NK-92 (cell line): ENCODE measurements around the gene RAB43.
"Not testable (repeated sequence)": the region's sequence is repeated elsewhere in the genome, so short reads cannot be mapped to it uniquely, and the experiment has no call there.

ENCODE experiments used
- DNase-seq: peaks from one replicate; lab custom pipeline; 2025; ENCODE audit not compliant: unreplicated experiment; lab: John Stamatoyannopoulos, UW

The RAB43 gene

DNA sequence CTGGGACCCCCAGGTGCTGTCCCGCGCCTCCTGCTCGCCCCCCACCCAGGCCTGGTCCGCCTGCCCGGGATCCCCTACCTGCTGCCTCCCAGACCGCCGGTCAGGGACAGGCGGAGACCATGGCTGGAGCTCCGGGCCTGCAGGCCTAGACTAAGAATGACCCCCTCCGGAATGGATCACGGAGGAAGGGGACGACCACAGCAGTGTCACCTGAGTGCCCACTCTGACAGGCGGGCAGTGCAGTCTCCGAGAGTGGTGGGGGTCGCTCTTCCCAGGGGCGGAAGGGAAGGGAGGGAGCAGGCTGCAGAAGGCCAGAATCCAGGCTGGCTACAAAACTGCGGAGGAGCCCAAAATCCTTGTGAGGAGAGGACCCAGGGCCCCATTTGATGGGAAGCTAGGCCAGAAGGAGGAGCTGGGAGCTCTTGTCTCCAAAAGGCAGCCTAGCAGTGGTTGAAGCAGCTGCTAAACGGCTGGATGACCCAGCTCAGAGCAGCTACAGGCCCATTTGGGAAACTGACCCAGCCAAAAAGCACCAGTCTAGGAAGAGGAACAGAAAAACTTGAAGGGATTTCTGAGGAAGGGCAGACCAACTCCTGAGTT is 908 bp upstream of the RAB43 start:
- DNase-seq: no peak

DNA sequence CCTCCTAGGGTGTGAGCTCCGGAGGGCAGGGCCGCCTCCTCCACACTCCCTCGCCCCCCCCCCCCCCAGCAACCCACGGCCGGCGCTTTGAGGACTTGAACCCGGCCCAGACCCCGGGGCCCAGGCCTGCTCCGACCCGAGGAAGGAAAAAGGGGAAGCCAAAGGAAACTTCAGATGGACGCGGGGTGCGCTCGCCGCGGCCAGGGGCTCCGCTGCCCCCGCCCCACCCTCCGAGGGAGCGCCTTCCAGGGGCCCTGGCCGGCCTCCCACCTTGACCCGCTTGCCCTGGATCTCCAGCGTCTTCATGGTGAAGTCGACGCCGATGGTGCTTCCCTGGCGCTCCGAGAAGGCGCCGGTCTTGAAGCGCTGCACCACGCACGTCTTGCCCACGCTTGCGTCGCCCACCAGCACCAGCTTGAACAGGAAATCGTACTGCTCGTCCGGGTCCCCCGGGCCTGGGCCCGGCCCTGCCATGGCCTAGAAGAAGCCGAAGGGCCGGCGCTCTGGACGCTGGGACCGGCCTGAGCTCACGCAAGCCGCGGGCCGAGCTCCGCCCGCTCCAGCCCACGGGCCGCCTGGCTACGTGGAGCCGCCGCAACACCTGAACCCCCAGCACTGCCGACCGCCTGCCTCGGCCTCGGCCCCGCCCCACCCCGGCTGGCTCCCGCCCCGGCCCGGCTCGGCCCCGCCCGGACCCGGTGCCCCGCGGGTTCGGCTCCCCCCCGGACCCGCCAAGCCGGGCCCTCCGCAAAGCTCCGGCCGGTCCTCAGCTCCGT is 400 bp downstream of the RAB43 start:
- DNase-seq: no peak

DNA sequence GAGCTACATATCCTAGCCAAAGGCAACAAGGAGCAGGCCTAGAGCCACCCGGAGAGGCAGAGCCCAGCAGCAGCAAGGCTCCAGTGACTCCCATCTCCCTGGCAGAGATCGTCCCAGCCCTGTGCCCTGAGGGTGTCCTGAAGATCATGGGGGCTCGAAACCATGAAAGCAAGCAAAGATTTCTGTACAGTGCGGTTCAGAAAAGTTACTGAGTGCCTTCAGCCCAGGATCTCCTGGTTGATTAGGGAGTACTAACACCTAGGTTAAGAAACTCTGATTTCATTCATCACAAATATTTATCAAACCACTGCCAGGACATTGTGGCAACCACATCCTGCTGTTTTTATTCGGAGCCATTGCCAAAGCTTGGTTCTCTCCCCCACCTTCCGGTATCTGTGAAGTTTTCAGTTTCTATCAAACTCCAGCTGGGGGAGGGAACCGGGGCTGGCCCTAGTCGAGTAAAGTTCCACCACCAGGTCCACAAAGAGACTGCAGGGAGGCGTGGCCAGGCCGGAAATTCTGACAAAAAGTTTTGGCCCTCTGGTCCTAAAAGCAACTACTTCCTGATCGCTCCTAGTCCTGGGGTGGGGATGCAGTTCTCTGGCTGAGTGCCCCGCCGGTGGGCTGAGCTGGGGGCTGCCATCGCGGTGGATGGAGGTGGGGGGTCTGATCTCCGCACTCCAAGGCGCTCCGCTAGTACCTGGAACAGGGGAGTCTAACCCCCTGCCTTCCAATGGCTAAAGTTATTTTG is 1.2 kb downstream of the RAB43 start:
- peak; percentile 50 for DNase-seq

DNA sequence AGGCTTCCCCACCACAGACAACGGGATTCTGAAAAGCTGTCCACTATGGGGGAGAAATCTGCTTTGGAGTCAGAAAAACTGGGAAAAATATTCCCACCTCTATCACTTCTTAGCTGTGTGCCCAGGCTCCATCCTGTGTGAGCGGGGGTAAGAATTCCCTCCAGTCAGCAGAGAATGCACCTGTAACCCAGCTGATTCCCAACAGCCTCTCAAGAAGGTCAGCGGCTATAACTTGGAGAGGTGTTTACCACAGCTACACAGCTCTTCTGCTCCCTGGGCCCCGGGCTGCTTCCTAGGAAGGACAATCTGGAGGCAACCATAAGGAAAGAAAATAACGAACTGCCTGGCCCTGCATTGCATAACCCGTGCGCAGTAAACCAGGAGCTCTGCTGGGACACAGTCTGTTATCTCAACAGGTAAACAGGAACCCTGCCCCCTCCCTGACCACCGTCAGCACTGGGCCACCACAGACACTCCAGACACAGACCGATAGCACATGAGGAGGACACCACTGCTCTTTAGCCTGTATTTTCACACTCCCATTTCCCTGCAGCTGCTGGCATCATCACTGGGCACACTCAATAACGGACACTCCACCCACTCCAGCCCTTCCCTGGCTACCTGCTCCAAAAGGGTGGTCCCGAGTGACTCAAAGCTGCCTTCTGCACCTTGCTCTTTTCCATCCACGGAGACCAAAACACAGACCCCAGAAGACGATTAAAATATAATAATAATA is 2.1 kb downstream of the RAB43 start:
- no peak for DNase-seq

DNA sequence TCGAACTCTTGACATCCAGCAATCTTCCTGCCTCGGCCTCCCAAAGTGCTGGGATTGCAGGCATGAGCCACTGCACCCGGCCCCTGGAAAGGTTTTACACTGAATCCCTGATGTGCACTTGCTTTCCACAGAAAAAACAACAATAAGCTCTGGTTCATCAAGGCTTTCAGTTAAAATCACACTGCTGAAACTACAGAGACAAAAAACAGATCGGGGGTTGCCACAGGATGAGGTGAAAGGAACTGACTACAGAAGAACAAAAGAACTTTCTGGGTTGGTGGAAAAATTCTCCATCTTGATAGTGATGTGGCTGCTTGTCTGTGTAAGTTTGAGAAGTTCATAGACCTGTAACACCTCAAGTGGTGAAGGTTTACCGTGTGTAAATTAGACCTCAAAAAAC is 2.9 kb downstream of the RAB43 start:
- DNase-seq: no peak

DNA sequence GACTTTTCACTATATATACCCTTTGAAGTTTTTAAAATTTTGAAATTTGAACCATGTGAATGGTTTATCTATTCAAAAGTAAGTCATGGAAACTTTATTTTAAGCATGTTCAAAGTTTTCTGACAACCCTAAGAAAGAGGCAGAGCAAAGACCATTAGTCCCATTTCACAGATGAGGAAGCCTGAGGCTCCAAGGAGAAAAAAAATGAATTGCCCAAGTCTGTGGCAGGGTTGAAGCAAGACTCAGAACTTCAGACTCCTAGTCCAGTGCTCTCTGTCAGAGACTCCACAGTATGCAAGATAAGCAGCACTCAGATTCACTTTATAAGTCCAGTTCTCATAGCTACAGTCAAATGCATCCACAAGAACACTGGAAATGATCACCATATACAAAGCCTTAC is 4.5 kb downstream of the RAB43 start:
- no peak for DNase-seq

DNA sequence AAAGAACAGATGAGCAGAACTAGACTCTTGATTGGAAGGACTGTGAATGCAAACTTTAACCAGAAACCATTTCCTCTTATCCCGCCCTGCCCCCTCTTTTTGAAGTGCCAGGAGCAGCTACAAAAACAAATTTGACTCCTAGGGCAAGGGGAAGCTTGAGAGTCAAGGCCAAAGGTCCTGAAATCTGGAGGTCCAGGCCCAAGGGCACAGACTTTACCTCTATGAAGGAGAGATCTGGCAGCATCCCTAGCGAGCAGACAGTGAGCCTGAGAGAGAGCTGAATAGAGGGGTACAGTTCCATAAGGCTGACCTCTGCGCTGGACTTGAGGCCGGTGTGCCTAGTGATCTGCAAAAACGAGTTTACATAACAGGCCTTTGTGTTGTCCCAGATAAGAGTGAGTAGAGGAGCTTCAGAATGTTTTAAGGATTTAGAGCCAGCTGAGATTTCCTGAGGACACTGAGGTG is 5.1 kb downstream of the RAB43 start:
- DNase-seq: no peak

DNA sequence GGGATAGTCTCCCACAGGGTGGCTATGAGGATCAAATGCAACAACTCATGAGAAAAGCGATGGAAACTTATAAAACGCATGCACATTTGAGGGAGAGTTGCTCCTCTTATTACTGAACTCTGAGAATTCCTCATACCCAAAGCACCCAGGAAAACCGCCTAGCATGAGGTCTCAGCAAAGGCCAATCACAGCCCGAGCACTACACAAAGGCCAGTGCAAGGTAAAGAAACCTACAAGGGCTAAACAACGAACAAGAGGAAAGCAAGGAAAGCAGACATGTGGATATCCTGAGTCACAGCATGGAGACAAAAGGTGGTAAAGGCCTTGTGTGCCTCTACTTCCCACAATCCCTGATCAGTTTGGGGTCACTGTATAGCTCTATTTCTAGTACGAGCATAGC is 7.1 kb downstream of the RAB43 start:
- no peak for DNase-seq

DNA sequence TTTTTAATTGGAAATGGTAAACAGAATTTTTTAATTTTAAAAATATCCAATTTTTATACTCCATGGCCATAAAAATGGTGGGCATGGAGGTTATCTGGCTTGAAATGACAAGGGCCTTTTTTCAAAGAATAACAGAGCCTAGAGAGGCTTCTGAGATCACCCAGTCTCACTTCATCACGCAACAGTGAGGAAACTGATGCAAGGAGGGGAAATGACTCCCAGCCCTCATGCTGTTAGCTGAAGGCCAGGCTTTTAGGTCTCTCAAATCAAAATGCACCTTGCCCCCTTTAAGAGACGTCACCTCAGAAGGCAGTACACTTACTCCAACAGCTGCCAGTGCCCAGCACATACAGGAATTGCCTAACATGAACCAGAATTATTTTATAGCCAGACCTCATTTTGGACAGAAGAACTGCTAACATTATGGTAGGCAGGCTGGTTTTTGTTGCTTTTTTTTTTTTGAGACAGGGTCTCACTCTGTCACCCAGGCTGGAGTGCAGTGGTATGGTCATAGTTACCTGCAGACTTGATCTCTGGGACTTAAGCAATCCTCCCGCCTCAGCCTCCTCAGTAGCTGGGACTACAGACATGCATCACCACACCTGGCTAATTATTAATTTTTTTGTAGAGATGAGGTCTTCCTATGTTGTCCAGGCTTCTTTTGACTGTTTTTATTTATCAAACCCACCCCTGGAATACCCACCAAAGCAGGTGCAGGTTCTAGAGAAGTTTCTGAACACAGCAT is 9.1 kb downstream of the RAB43 start:
- no peak for DNase-seq

DNA sequence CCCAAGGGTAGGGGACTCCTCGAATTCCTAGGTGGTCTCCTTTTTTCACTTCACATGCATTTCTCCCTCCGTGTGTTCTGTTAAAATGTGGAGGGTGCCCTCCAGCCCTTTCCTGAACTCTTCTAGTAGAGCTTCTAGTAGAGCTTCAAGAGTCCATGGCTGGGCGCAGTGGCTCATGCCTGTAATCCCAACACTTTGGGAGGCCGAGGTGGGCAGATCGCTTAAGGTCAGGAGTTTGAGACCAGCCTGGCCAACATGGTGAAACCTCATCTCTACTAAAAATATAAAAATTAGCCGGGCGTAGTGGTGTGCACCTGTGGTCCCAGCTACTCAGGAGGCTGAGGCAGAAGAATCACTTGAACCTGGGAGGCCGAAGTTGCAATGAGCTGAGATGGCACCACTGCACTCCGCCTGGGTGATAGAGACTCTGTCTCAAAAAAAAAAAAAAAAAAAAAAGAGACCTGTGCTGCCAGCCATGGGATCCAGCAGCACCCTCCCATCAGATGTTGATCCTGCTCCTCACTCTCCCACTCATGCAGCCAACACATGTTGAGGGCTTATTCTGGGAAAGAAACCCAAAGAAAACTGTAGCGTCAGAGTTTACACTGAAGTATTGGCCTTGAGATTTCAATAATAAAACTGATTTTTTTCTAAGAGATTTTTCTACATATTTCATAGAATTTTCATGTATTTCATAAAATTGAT is 10.4 kb downstream of the RAB43 start:
- not testable (repeated sequence) for DNase-seq

DNA sequence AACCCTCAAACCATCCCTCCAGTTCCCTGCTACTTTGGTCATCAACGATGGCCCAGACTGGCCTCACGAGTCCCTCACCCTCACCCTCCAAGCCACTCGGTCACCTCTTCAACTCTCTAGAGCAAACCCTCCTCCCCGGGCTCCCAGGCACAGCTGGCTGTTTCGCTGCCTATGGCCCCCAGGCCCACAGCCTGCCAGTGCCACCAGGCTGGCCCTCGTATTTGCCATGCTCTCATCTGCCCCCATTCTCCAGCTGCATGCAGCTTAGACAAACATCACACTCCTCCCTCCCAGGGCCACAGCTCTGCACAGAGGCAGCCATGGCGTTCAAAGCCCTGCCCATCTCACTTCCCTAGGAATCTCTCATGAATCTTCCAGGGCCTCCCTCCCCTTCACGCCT is 13.8 kb downstream of the RAB43 start:
- no peak for DNase-seq

DNA sequence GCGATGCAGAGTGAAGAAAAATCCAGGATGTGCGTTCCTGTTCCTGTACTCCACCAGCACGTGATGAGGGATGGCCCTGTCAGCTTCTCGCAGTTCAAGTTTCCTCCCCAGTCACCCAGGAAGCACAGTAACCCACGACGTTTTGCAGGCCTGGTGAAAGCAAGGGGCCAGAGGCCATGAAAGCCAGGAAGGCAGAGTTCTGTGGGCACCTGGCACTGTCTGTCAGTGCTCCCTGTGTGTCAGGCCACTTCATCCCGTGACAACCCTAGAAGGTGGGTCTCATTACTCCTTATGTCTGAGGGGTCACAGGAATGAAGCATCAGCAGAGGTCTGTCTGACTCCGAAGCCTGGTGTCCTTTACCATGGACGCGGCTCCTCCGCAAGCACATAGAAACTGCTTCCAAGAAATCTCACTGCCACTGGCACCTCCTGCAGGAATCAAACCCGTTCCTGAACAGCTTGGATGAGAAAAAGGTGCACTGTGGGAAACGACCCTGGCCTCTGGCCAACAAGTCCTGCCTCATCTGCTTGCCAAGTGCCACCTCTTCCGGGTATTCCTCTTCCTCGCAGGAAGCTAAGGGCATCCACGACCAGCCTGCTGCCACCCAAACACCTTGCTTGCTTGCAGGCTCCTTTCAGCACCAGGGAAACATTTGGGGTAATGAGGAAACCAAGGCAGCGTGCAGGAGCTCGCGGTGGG is 14.6 kb downstream of the RAB43 start:
- DNase-seq: no peak

DNA sequence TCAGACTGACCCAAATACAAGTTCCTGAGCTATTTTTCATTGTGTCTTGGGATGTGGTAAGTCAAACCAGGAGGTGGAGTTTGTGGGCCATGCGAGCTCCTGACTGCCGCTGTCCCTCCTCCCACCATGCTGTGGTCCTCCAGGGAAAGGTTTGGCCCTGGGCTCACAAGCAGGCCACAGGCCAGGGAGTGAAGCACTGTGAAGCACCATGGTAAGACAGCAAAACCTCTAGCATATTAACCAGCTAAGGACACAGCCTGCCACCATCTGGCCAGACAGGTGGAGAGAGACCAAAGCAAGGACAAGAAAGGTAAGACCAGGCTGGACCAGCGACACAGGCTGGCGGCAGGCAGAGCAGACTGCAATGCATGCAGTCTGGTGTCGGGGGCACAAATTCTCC is 15.3 kb downstream of the RAB43 start:
- DNase-seq: no peak

DNA sequence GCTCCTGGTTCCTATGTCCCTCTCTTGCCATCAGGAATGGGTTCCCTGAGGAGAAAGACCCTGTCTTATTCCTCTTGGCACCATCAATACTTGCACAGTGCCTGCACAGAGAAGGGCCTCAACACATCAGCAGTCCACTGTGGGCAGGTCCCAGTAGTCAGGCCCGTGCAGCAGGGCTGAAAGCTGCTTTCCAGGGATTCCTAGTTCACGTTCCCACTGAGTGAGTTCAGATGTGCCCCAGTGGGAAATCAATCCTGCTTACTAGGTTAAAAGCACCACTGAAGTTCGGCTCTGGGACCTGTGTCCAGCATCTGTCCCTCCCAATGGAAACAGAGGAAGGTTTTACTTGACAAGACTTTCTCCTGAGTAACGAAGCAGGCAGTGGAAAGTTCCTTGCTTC is 15.7 kb downstream of the RAB43 start:
- DNase-seq: no peak

DNA sequence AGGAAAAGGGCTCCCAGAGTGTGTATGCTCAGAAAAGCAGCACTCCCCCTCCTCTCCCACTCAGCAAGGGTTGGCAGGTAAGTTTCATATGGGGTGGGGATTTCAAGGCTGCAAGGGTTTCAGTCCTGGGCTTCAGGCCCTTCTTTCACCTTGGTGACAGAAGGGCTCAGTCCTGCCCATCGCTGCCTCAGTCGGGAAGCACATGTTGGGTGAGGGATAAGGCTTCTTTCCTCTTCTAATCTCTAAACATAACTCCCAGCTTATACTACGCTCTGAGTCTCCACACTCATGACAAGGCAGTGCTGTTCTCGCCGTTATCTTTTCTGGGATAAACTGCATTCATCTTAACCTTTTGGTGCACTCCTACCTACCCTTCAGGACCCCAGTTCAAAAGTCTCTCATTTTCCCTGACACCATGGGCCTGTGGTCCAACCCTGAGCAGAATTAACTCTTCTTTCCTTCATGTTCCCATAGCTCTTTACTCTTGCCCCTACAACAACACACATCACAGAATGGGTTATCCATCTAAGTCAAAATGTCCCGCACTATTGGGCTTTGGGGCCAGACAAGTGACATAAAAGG is 17.0 kb downstream of the RAB43 start:
- no peak for DNase-seq

DNA sequence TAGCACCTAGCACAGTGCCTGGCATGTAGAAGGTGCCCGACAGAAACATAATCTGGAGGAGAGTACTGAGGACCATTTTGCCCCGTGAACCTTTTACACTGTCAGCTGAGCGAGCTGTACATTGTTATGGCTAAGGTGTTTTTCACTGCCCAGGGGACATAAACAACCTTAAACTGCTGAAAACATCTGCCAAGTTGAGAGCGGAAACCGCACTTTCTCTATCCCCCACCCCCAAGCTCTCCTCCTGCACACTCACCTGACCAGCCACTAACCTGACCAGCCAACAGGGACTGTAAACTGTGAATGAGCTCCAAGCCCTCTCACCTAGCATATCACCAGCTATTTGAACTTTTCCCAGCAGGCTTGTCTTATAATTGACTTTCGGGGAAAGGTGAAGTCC is 17.6 kb downstream of the RAB43 start:
- no peak for DNase-seq

DNA sequence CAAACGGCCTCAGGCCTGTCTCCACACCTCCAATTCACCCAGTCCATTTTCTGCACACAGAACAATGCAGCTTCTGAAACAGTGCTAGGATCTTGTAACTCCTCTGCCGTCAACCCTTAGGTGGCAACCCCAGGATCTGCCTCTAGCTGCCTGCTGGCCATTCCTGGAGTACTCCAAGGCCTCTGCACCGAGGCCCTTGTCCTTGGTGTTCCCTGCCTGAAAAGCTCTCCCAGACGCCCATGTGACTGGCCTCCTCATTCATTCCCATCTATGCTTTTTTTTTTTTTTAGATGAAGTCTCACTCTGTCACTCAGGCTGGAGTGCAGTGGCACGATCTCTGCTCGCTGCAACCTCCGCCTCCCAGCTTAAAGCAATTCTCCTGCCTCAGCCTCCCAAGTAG is 18.3 kb downstream of the RAB43 start:
- DNase-seq: no peak

DNA sequence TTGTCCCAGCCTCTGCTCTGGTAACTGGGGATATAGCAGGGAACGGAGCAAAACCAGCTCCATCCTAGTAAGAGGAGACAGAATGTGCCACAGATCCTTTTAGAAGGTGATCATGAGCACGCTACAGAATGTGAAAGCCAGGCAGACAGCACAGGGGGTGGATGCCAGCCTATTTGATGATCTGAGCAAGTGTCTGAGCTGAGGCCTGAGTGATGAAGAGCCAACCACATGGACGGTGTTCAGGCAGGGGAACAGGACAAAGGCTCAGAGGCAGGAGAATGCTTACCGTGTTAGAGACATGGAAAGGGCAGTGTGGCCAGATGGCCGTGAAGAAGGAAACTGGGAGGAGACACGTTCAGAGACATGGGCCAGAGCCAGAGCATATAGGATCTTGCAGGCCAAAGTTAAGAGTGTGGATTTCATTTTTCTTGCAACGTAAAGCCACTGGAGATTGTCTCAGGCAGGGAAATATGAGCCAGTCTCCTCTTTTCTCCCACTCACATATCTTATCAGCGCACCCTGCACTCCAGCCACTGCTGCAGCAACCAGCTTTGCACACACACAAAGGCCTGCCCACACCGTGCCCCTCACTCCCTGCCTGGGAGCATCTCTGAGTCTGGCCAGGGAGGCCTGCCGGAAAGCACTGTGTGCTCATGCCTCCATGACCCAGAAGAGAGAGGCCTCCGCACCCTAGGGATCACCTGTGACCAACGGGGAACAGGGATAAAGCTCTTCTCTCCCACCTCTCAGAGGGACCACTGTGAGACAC is 20.1 kb downstream of the RAB43 start:
- DNase-seq: no peak
